Measurements from ENCODE around the gene CTLA4.

- TF ChIP-seq CTCF (IDR thresholded peaks at IDR 0.05): no peak
- TF ChIP-seq POLR2A (IDR thresholded peaks at IDR 0.05): no peak
These were observed 6.5 kb downstream of the CTLA4 start for GRCh38 chr2:203873921-203874631.
